GM15510 (cell line): Measurements from ENCODE around the gene MKRN2OS.

Experiments
- POLR2A ChIP-seq: IDR thresholded peaks from 3 replicates; pipeline ENCODE4 v1.6.1; 2011; ENCODE audit warnings: borderline replicate concordance; ENCODE audit not compliant: insufficient read length; ENCODE audit errors: extremely low read depth

The MKRN2OS gene

DNA sequence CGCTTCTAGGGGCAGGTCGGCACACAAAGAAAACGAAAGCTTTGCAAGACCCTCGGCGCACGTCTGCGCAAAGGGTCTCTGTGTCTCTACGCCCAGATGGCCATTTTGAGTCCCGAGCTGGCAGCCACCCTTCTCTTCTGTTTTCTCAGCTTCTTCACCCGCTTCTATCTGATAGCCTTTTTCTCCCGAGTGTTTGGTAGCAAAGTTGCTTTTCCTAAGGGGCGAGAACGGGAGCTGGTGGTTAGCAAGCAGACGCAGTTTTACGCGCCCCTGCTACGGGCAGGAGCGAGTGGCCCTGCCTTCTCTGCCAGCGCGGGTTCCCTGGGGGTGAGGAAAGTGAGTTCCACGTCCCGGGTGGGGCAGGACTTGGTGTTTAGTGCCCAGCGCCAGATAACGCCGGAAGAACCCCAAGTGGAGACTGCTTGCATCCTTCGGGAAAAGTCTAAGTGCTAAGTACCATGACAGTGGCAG is 8.7 kb upstream of the MKRN2OS start:
- no peak for TF ChIP-seq POLR2A

DNA sequence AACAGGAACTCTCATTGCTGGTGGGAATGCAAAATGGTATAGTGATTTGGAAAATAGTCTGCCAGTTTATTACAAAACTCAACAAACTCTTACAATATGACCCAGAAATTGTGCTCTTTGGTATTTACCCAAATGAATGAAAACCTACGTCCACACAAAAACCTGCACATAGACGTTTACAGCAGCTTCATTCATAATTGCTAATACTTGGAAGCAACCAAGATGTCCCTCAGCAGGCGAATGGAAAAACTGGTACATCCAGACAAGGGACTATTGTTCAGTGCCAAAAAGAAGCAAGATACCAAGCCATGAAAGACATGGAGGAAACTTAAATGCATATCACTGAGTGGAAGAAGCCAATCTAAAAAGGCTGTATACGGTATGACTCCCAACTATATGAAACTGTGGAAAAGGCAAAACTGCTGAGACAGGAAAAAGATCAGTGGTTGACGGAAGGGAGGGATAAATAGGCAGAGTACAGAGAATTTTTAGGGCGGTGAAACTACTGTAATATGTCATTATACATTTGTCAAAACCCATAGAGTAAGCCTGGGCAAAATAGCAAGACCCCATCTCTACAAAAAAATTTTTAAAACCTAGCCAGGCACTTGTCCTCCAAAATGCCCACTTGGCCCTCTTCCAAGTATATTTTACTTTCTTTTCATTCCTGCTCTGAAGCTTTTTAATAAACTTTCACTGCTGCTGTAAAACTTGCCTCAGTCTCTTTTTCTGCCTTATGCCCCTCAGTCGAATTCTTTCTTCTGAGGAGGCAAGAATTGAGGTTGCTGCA is 4.9 kb upstream of the MKRN2OS start:
- TF ChIP-seq POLR2A, result no peak

DNA sequence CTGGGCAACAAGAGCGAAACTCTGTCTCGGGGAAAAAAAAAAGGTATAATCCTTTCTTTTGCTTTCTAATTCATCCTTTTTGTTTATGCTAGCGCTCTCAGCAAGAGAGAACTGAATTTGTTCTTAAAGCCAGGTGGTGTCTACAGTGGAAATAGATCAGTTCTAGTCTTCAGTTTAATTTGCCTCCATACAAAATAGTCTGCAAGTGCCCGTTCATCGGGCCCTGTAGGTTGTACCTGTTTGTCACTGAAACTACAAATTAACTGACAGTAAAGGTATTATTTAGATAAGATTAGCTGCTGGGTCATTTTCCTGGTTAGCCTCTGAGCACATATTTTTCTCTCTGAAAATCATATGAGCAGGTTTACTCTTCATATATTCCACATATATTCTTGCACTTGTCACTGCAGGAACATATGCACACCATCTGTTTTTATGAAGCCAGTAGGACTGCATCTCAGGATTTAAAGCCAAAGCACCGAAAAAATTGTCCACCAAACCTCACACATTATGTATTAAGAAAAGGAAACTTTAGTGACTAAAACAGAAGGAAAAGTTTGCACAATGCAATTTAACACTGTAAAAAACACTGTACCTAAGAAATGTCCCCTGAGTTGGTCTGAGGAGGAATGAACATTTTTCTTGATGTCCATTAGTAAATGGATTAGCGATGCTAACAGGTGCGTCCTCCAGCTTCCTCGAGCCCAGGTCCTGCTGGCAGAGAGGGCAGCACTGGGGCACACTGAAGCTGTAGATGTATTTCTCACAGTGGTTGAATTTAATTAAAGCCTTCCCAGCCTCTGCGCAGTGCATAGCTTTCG is 437 bp downstream of the MKRN2OS start:
- no peak for TF ChIP-seq POLR2A

DNA sequence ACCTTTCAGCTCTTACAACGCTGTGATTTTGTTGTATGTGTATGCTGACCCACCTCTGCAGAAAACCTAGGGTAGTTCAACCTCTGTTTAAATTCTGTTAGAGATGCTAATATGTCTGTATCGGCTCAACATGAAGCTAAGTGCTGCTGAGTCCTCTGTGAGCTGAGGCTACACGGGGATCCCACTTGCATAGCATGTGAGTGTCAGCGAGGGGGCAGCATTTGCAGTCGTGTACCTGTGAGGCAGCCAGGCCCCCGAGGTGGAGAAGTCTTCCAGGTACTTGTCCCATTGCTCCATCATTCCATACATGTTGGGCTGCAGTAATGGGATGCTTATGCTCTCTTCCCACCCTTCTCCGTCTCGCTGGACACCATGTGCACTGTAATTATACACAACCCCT is 3.7 kb downstream of the MKRN2OS start:
- no peak for TF ChIP-seq POLR2A

DNA sequence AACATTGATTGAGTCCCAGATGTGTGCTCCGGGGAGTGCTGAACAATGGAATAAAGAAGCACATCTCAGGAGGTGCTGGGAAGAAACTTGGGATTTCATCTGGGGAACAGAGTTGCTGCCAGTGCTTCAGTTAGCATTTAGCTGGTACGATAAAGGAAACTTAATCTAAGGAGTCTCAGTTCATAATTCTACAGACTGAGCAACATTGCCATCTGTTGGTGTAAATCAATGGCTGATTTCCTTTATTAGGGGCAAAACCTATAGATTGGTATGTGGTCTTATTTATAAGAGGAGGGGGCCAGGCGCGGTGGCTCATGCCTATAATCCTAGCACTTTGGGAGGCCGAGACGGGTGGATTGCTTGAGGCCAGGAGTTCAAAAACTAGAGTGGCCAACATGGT is 8.9 kb downstream of the MKRN2OS start:
- no peak for TF ChIP-seq POLR2A

DNA sequence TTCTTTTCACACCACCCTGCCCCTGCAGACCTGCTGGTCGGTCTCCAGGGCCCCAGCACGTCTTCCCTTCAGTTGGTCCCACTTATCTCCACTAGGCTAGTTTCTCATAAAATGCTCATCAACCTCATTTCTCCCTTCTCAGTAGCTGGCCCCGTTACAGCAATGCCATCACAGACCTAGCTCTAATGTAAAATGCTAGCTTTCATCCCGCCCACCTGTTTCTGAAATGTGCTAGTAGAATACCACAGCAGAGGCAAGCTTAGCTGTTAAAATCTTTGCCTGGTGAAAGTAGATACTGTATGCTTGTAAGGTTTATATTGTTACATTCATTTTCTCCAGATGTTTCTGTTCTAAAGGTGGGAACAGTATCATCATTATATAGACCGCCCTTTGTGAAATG is 13.1 kb downstream of the MKRN2OS start:
- TF ChIP-seq POLR2A, result no peak

DNA sequence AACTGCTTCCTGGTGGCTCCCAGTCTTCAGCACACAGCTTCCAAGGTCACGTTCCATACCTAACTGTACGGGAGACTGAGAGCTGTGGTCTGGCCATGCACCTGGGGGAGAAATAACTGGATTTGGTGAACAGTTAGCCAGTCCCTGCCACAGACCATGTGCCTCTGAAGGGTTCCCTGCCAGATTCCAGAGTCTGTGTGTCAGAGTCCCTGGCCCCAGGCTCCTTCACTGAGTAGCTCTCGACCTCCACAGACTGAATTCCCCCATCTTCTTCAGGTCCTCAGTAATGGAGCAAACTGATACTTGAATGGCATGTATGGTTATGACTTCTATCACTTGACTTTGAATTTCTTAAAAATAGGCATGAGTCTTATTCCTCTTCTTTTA is 17.5 kb downstream of the MKRN2OS start:
- no peak for TF ChIP-seq POLR2A

DNA sequence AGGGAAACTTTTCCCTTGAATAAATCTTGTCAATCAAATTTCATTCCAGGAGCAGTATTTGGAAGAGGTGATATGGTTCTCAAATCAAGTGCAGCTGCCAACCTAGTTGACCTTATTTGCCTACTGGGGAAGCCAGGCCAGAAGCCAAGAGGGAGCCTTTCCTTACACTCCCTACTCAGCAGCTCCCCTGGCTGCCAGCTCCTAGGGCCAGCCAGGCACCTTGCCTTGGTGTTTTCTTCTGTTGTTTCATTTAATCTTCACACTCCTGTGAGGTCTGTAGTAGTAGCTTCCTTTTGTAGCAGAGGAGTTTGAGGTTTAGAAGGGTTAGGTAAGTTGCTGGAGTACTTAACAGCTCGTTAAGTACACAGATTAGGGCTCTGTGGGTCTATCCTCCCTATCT is 22.6 kb downstream of the MKRN2OS start:
- no peak for TF ChIP-seq POLR2A

DNA sequence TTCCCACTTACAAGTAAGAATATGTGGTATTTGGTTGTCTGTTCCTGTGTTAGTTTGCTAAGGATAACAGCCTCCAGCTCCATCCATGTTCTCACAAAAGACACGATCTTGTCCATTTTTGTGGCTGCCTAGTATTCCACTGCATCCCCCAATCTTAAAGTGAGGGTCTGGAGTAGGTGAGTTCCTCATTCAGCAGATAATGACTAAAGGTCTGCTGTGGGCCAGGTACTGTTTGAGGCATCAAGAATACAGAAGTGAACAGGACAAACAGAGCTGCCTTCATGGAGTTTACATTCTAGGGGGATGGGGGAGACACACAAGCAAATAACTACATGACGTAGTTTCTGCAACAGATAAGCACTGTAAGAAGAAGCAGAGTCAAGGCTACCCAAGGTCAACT is 24.3 kb downstream of the MKRN2OS start:
- no peak for TF ChIP-seq POLR2A

DNA sequence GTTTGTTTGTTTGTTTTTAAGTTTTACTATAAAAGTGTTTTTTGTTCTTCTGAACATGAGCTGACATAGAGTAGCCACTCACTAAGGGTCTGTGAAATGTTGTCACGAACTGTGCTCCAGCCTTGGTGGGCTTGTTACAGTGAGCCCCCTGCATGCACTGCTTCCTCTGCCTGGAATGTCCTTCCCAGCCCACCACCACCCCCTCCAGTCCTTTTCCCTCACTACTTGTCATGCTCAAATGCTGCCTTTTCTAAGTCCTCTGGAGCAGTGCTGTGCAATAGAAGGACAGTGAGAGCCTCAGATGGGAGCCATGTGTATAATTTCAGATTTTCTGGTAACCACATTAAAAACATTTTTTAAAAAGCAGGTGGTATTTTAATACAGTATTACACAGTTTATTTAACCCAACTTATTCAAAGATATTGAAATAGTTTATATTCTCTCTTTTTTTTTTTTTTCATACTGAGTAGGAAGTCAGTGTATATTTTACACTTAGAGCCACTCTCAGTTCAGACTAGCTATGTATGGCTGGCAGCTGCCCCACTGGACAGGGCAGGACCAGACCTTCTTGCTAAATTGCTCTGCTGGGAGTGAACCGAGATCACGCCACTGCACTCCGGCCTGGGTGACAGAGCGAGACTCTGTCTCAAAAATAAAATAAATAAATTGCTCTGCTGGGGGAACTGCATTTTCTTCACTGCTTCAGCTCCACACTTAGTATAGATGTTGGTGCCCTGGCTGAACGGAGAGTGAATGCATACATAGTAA is 26.9 kb downstream of the MKRN2OS start:
- TF ChIP-seq POLR2A, result no peak

DNA sequence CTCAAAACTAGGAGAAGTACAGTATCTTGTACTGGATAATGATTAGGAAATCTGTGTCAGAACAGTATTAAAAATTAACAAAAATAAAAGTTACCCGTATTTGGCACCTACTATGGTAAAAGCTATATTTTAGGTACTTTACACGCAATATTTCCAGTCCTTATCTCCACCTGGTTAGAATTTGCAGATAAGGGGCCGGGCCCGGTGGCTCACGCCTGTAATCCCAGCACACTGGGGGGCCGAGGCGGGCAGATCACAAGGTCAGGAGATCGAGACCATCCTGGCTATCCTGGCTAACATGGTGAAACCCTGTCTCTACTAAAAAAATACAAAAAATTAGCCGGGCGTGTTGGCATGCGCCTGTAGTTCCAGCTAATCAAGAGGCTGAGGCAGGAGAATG is 28.4 kb downstream of the MKRN2OS start:
- no peak for TF ChIP-seq POLR2A

DNA sequence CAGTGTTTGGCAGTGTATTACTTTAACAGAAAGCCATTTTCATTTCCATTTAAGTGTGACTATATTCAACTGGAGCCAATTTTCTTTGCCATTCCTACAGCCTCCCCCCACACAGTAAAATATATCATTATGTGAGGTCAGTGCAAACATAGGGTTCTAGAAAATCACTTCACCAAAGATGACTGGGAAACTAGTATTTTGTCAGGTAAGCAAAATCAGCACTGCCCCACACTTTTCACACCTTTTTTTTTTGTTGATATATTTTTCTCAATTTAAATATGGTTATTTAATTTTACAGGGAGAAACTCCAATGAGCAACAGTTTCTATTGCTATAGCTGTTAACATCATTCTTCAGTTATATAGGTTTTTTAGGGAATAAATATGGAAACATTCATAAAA is 29.7 kb downstream of the MKRN2OS start:
- TF ChIP-seq POLR2A, result no peak

DNA sequence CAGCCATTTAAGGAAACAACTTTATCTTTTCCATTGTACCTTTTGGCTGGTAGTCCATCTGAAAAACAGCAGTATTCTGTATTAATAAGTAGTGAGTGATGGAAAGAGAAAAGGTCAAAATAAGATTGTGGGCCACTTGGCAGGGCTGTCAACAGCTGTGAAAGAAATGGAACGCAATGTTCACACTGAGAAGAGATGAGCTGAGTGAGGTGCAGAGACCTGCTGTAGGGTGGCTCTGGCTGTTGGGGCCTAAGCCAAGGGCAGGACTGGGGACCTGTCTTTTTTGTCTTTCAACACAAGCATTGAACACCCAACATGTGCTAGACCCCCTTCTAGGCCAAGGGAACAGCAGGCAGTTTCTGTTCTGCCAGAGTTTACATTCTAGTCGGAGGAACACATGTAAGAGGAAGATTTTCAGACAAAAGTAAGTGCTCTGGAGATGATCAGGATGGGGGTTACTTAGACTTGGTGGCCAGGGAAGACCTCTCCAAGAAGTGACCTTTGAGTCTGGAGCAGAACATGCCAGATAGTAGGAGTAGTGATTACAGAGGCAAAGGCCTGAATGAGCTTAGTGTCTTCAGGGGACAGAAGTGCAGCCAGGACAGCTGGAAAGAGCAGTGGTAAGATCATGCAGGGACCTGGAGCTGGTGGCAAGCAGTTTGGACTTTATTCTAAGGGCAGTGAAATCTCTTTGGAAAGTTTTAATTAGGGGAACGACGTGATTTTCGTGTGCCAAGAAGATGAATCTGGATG is 31.4 kb downstream of the MKRN2OS start:
- TF ChIP-seq POLR2A, result no peak

DNA sequence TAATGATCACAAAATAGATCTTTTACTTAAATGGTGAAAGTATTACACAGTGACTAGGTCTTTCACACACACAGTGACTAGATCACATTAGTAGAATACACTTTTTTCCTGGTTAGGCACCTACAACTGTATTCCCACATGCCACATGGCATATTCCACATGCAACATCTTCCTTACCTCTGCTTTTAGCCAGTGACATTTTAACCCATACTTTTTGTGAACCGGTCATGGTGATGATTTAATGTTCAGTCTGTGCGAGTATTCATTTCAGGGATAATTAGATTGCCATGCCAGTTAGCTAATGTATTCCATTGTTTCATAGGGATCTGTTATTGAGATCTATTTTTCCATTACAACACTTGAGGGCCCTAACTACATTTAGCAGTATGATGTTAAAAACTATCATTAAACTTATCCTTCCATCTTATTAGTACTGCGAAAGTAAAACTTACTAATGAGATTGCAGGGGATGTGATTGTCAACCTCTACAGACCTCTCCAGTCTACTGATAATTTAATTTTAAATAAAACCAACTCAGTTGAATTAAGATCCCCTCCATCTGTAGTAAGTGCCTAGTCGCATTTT is 32.7 kb downstream of the MKRN2OS start:
- no peak for TF ChIP-seq POLR2A
